Measurements from ENCODE around the gene BCO2.
A peak's percentile ranks its signal among the peaks of the same experiment; 100 is the strongest.

BCO2 gene

DNA sequence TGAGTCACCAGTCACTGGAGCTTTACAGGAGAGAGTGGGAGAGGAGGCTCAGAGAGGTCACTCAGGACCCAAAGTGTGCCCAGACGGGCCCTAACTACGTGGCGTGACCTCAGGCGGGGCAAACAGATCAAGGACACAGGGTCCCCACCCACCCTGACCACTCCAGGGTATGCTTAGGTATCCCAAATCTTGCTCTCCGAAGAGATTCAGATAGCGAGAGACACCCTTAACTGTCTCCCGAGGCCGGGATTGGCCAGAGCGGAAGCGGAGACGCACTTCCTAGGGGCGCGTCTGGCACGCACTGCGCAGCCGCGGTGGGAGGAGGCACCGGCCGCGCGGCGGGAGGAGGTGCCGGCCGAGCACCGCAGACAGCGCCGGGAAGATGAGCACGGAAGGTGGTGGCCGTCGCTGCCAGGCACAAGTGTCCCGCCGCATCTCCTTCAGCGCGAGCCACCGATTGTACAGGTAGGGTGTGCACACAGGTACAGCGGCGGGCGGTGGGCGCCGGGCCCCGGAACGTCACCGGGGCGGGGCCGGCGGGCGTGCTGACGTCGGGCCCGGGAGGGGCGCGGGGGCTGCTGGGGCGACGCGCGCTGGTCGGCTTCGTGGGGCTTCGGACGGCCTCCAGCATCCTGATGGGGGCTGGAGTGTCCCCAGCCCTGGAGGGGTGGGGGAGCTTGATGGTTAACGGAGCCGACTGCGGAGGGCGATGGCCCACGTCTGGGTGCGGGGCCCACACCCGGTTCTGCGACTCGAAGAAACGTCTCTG, 50.9 kb downstream of the BCO2 start, which contains the start of gene PTS:
TSS of gene PTS (plus strand) at position 367 of the 769 bp plus-strand sequence. CDS start at position 383, 16 bp downstream.
- Histone ChIP-seq H3K9me3 (ENCODE audit: low read depth, low read length) (no peaks in the 10 kb centered on the region), H3K4me3 (peak within 1 kb of the TSS; percentile 99), H3K27ac (peak within 1 kb of the TSS; percentile 85), H3K9ac (ENCODE audit: insufficient read length) (peak within 1 kb of the TSS; percentile 96), H3K36me3 (ENCODE audit: insufficient read depth, low read length) (peaks cover 30% of the 10 kb centered on the region)
- DNase-seq (ENCODE audit: low read depth, low spot score): no peak
- peak; percentile 84 for TF ChIP-seq POLR2AphosphoS5 (IDR thresholded peaks at IDR 0.05; ENCODE audit: borderline replicate concordance, low read depth, low read length)
- no peak for TF ChIP-seq FOXP2 (optimal IDR thresholded peaks at IDR 0.05; ENCODE audit: control extremely low read depth, extremely low read length, insufficient read depth)
- TF ChIP-seq EZH2 (IDR thresholded peaks at IDR 0.05): no peak

- TF ChIP-seq POLR2AphosphoS5 (IDR thresholded peaks at IDR 0.05; ENCODE audit: borderline replicate concordance, low read depth, low read length) (no peak), EZH2 (IDR thresholded peaks at IDR 0.05) (no peak), FOXP2 (optimal IDR thresholded peaks at IDR 0.05; ENCODE audit: control extremely low read depth, extremely low read length, insufficient read depth) (no peak)
- no peak for DNase-seq (ENCODE audit: low read depth, low spot score)
- Histone ChIP-seq H3K36me3 (ENCODE audit: insufficient read depth, low read length) (peaks cover 30% of the 10 kb centered on the region), H3K4me3 (peak overlapping the region; percentile 99), H3K9me3 (ENCODE audit: low read depth, low read length) (no peaks in the 10 kb centered on the region), H3K27ac (peak overlapping the region; percentile 85; the same call in 1 of the 2 replicates), H3K9ac (ENCODE audit: insufficient read length) (peak overlapping the region; percentile 96)
Measured at GRCh38 chr11:112226831-112227401, 51.6 kb downstream of the BCO2 start.

GRCh38 chr11:112227471-112227870, 52.2 kb downstream of the BCO2 start:
- DNase-seq (ENCODE audit: low read depth, low spot score): no peak
- Histone ChIP-seq H3K9ac (ENCODE audit: insufficient read length) (peak overlapping the region; percentile 96), H3K9me3 (ENCODE audit: low read depth, low read length) (no peaks in the 10 kb centered on the region), H3K36me3 (ENCODE audit: insufficient read depth, low read length) (peaks cover 34% of the 10 kb centered on the region), H3K4me3 (peak overlapping the region; percentile 99), H3K27ac (no peak overlapping the region)
- TF ChIP-seq FOXP2 (optimal IDR thresholded peaks at IDR 0.05; ENCODE audit: control extremely low read depth, extremely low read length, insufficient read depth) (no peak), POLR2AphosphoS5 (IDR thresholded peaks at IDR 0.05; ENCODE audit: borderline replicate concordance, low read depth, low read length) (no peak), EZH2 (IDR thresholded peaks at IDR 0.05) (no peak)

GRCh38 chr11:112228706-112229105, 53.4 kb downstream of the BCO2 start:
- H3K4me3 ChIP-seq: no peak overlapping the region
- H3K36me3 ChIP-seq (ENCODE audit: insufficient read depth, low read length): peaks cover 44% of the 10 kb centered on the region
- TF ChIP-seq FOXP2 (optimal IDR thresholded peaks at IDR 0.05; ENCODE audit: control extremely low read depth, extremely low read length, insufficient read depth) (no peak), POLR2AphosphoS5 (IDR thresholded peaks at IDR 0.05; ENCODE audit: borderline replicate concordance, low read depth, low read length) (no peak), EZH2 (IDR thresholded peaks at IDR 0.05) (no peak)
- H3K27ac ChIP-seq: no peak overlapping the region
- no peaks in the 10 kb centered on the region for H3K9me3 ChIP-seq (ENCODE audit: low read depth, low read length)
- DNase-seq (ENCODE audit: low read depth, low spot score): no peak
- peak overlapping the region; percentile 26 for H3K9ac ChIP-seq (ENCODE audit: insufficient read length)

DNA sequence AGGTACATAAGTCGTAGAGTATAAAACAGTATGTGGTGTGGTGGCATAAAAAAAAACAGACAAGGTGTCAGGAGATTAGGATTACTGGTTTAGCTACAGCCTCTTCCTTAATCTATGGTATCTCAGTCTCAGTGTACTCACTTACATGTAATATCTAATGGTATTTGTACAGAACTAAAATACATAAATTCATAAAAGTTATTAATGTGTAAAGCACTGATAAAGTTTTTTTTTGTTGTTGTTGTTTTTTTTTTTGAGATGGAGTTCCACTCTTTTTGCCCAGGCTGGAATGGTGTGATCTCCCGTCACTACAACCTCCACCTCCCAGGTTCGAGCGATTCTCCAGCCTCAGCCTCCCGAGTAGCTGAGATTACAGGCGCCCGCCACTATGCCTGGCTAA, 53.8 kb downstream of the BCO2 start:
- TF ChIP-seq POLR2AphosphoS5 (IDR thresholded peaks at IDR 0.05; ENCODE audit: borderline replicate concordance, low read depth, low read length) (no peak), EZH2 (IDR thresholded peaks at IDR 0.05) (no peak), FOXP2 (optimal IDR thresholded peaks at IDR 0.05; ENCODE audit: control extremely low read depth, extremely low read length, insufficient read depth) (no peak)
- DNase-seq (ENCODE audit: low read depth, low spot score): no peak
- Histone ChIP-seq H3K9ac (ENCODE audit: insufficient read length) (peak overlapping the region; percentile 26), H3K9me3 (ENCODE audit: low read depth, low read length) (no peaks in the 10 kb centered on the region), H3K36me3 (ENCODE audit: insufficient read depth, low read length) (peaks cover 49% of the 10 kb centered on the region), H3K4me3 (no peak overlapping the region), H3K27ac (no peak overlapping the region)

DNA sequence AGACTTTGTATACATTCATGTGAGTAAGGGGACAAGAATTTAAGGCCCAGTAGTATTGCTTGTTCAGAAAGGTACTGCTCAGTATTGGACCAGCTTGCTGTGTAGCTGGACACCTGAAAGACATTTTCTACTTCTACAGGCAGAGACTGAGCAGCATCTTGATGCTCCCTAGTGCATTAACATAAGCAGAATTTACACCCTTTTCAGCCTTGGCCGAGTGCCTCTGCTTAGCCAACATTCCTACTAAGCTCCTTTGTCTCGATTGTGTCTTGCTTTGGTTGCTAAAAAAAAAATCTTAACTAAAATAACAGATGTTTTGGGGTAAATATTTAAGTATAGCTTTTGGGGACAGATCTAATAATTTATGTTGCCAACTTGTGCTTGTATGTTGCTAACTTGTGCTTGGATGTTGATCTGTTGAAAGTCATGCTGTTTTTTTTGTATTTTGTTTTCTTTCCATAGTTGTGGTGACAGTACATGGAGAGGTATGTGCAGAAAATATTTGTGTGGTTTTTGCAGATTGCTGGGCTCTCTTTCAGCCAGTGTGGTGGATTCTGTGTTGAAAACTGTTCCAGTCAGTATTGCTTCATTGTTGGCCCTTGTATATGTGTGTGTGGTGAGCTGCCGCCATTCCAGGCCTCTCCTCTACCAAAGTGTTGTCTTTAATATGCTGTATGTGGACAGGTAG, 54.6 kb downstream of the BCO2 start:
- Histone ChIP-seq H3K4me3 (no peak overlapping the region), H3K36me3 (ENCODE audit: insufficient read depth, low read length) (peaks cover 50% of the 10 kb centered on the region), H3K9me3 (ENCODE audit: low read depth, low read length) (no peaks in the 10 kb centered on the region), H3K9ac (ENCODE audit: insufficient read length) (peak overlapping the region; percentile 2), H3K27ac (no peak overlapping the region)
- DNase-seq (ENCODE audit: low read depth, low spot score): no peak
- TF ChIP-seq EZH2 (IDR thresholded peaks at IDR 0.05) (no peak), POLR2AphosphoS5 (IDR thresholded peaks at IDR 0.05; ENCODE audit: borderline replicate concordance, low read depth, low read length) (no peak)

- Histone ChIP-seq H3K9me3 (ENCODE audit: low read depth, low read length) (no peaks in the 10 kb centered on the region), H3K4me3 (no peak overlapping the region), H3K9ac (ENCODE audit: insufficient read length) (no peak overlapping the region), H3K36me3 (ENCODE audit: insufficient read depth, low read length) (peaks cover 66% of the 10 kb centered on the region), H3K27ac (no peak overlapping the region)
- DNase-seq (ENCODE audit: low read depth, low spot score): no peak
- TF ChIP-seq EZH2 (IDR thresholded peaks at IDR 0.05): no peak
- TF ChIP-seq FOXP2 (optimal IDR thresholded peaks at IDR 0.05; ENCODE audit: control extremely low read depth, extremely low read length, insufficient read depth): no peak
- TF ChIP-seq POLR2AphosphoS5 (IDR thresholded peaks at IDR 0.05; ENCODE audit: borderline replicate concordance, low read depth, low read length): no peak
Measured at GRCh38 chr11:112231952-112232351, 56.6 kb downstream of the BCO2 start.

DNA sequence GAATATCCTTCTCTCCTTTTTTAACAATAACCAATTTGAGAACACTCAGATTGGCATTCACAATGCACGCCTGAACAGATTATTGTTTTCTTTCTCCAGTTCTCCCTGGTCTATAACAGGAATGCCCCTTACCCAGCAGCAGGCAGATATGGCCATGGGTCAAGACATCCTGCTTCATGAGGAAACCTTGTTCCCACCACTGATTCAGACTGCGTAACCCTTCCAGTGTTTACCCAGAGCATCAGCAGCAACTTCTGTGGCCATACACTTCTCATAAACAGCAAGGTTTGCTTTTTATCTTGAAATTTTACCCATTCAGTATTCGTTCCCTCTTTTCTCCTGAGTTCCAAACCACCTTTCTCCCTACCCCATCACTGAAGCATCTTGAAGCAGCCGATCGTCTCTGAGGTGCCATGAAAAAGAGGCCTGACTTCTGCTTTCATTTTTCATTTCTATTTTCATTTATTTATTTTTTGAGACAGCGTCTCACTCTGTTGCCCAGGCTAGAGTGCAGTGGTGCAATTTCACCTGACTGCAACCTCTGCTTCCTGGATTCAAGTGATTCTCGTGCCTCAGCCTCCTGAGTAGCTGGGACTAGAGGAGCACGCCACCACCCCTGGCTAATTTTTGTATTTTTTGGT, 60.6 kb downstream of the BCO2 start:
- Histone ChIP-seq H3K27ac (no peak overlapping the region), H3K36me3 (ENCODE audit: insufficient read depth, low read length) (peaks cover 53% of the 10 kb centered on the region), H3K4me3 (no peak overlapping the region), H3K9me3 (ENCODE audit: low read depth, low read length) (no peaks in the 10 kb centered on the region), H3K9ac (ENCODE audit: insufficient read length) (no peak overlapping the region)
- DNase-seq (ENCODE audit: low read depth, low spot score): no peak
- no peak for TF ChIP-seq EZH2 (IDR thresholded peaks at IDR 0.05)
- TF ChIP-seq POLR2AphosphoS5 (IDR thresholded peaks at IDR 0.05; ENCODE audit: borderline replicate concordance, low read depth, low read length): no peak
- TF ChIP-seq FOXP2 (optimal IDR thresholded peaks at IDR 0.05; ENCODE audit: control extremely low read depth, extremely low read length, insufficient read depth): no peak

All from SK-N-MC (cell line).